Measurements from ENCODE around the gene MS4A3. TPM values are rescaled to one million over a fixed set of nuclear protein-coding genes. Genes with fewer than 3 reads are reported as not detected.
"Not testable (repeated sequence)": the region's sequence is repeated elsewhere in the genome, so short reads cannot be mapped to it uniquely, and the experiment has no call there.

The MS4A3 gene
- total RNA-seq, 1 donor from 2014 or later = not detected

- H3K4me3 Mint-ChIP-seq = no peak within 1 kb of the TSS
- DNase-seq (ENCODE audit: extremely low spot score, unreplicated experiment) = no peak
- H3K4me1 Mint-ChIP-seq (ENCODE audit: unreplicated experiment) = no peaks in the 10 kb centered on the region
- no peaks in the 10 kb centered on the region for H3K27me3 Mint-ChIP-seq
- no peaks in the 10 kb centered on the region for H3K36me3 Mint-ChIP-seq
- no peak within 1 kb of the TSS for H3K27ac Mint-ChIP-seq
- no peak for TF ChIP-seq CTCF (conservative IDR thresholded peaks at IDR 0.05)
- H3K9me3 Mint-ChIP-seq = no peaks in the 10 kb centered on the region
Measured at GRCh38 chr11:60040109-60040508, 16.4 kb upstream of the MS4A3 start, which contains the start of gene OOSP2. TSS of gene OOSP2 (plus strand) at chr11:60040409. CDS start at chr11:60040460, 51 bp downstream.

- H3K4me1 Mint-ChIP-seq (ENCODE audit: unreplicated experiment); H3K27me3 Mint-ChIP-seq; H3K36me3 Mint-ChIP-seq; H3K27ac Mint-ChIP-seq; H3K9me3 Mint-ChIP-seq; H3K4me3 Mint-ChIP-seq; DNase-seq (ENCODE audit: extremely low spot score, unreplicated experiment): not testable (repeated sequence)
Measured at GRCh38 chr11:60050422-60050821, 6.0 kb upstream of the MS4A3 start.

GRCh38 chr11:60050839-60051238 lies 5.6 kb upstream of the MS4A3 start:
- H3K36me3 Mint-ChIP-seq; H3K9me3 Mint-ChIP-seq; DNase-seq (ENCODE audit: extremely low spot score, unreplicated experiment); H3K4me1 Mint-ChIP-seq (ENCODE audit: unreplicated experiment); H3K27me3 Mint-ChIP-seq; H3K27ac Mint-ChIP-seq; H3K4me3 Mint-ChIP-seq: not testable (repeated sequence)

- Mint-ChIP-seq H3K27me3 (peaks cover 7% of the 10 kb centered on the region), H3K4me1 (ENCODE audit: unreplicated experiment) (no peaks in the 10 kb centered on the region), H3K4me3 (no peak overlapping the region), H3K9me3 (no peaks in the 10 kb centered on the region), H3K27ac (no peak overlapping the region), H3K36me3 (no peaks in the 10 kb centered on the region)
- no peak for TF ChIP-seq CTCF (conservative IDR thresholded peaks at IDR 0.05)
- no peak for DNase-seq (ENCODE audit: extremely low spot score, unreplicated experiment)
Measured at GRCh38 chr11:60059052-60059451, 2.6 kb downstream of the MS4A3 start.

GRCh38 chr11:60059521-60060240 lies 3.2 kb downstream of the MS4A3 start:
- H3K9me3 Mint-ChIP-seq = no peaks in the 10 kb centered on the region
- H3K4me3 Mint-ChIP-seq = no peak overlapping the region
- no peaks in the 10 kb centered on the region for H3K36me3 Mint-ChIP-seq
- TF ChIP-seq CTCF (conservative IDR thresholded peaks at IDR 0.05) = no peak
- DNase-seq (ENCODE audit: extremely low spot score, unreplicated experiment) = no peak
- no peaks in the 10 kb centered on the region for H3K4me1 Mint-ChIP-seq (ENCODE audit: unreplicated experiment)
- H3K27ac Mint-ChIP-seq = no peak overlapping the region
- peaks cover 7% of the 10 kb centered on the region for H3K27me3 Mint-ChIP-seq

GRCh38 chr11:60064111-60064510 lies 7.6 kb downstream of the MS4A3 start:
- Mint-ChIP-seq H3K27ac (no peak overlapping the region), H3K27me3 (no peaks in the 10 kb centered on the region), H3K9me3 (no peaks in the 10 kb centered on the region), H3K4me1 (ENCODE audit: unreplicated experiment) (no peaks in the 10 kb centered on the region), H3K36me3 (no peaks in the 10 kb centered on the region), H3K4me3 (no peak overlapping the region)
- no peak for TF ChIP-seq CTCF (conservative IDR thresholded peaks at IDR 0.05)
- no peak for DNase-seq (ENCODE audit: extremely low spot score, unreplicated experiment)

Data from type B pancreatic cell (in vitro differentiated cells).